ENCODE measurements around the gene IFITM5. TPM values are rescaled to one million over a fixed set of nuclear protein-coding genes. Genes with fewer than 3 reads are reported as not detected.

The IFITM5 gene
- total and polyA plus RNA-seq, 4 donors = not detected

- Histone ChIP-seq H3K4me3 (no peak overlapping the region), H3K9me3 (ENCODE audit: control insufficient read depth in 4 of 4, insufficient read depth in 3 of 4, low read length in 3 of 4) (no peaks in the 10 kb centered on the region), H3K9ac (ENCODE audit: insufficient read depth in 1 of 2, low read length in 2 of 2) (no peak overlapping the region), H3K36me3 (ENCODE audit: control insufficient read depth in 4 of 4, insufficient read depth in 4 of 4, low read length in 4 of 4) (no peaks in the 10 kb centered on the region), H3K27ac (ENCODE audit: low read depth in 1 of 2, low read length in 1 of 2) (no peak overlapping the region), H3K4me1 (ENCODE audit: control insufficient read depth in 5 of 5, insufficient read depth in 5 of 5, low read length in 5 of 5) (peaks cover 0 to 18% (median 0%) of the 10 kb centered on the region in 5 donors), H3K27me3 (ENCODE audit: control insufficient read depth in 3 of 3, insufficient read depth in 3 of 3, low read length in 2 of 3) (peaks cover 0 to 59% (median 39%) of the 10 kb centered on the region in 3 donors)
- ATAC-seq (ENCODE audit: insufficient read depth, low FRiP score) = no peak
- WGBS, 2 donors = 83% methylated on average over 21 to 23 of the region's 23 CpGs
- no peak for TF ChIP-seq CTCF (IDR thresholded peaks at IDR 0.05; ENCODE audit: control extremely low read depth, extremely low read depth)
- DNase-seq = no peak
Observed at GRCh38 chr11:283405-284104, 15.8 kb downstream of the IFITM5 start.

GRCh38 chr11:282630-283360 is 16.5 kb downstream of the IFITM5 start:
- 61 to 70% methylated on average over 10 to 12 of the region's 13 CpGs for WGBS, 2 donors
- H3K27me3 ChIP-seq (ENCODE audit: control insufficient read depth in 3 of 3, insufficient read depth in 3 of 3, low read length in 2 of 3) = peaks cover 0 to 61% (median 39%) of the 10 kb centered on the region in 3 donors
- H3K4me3 ChIP-seq = no peak overlapping the region

DNA sequence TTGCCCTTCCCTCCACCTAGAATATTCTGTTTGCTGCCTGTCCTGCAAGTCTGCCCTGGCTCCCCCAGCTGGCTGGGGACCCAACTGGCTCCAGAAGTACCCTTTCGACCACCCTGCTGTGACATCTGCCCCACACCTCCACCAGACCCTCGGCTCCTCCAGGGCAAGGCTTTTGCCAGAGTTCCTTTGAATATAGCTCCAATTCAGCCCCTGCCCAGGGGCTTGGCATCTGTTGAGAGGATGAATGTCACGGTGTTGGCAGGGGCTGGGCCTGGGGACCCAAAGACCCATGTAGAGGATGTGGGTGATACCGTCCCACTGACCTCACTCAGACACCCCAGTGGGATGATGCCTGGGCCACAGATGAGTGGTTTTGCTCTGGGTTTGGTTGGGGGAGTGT is 17.2 kb downstream of the IFITM5 start:
- DNase-seq (no peak), ATAC-seq (ENCODE audit: insufficient read depth, low FRiP score) (no peak)
- H3K36me3 ChIP-seq (ENCODE audit: control insufficient read depth in 4 of 4, insufficient read depth in 4 of 4, low read length in 4 of 4) = no peaks in the 10 kb centered on the region
- no peak overlapping the region for H3K27ac ChIP-seq (ENCODE audit: low read depth in 1 of 2, low read length in 1 of 2)
- peaks cover 0 to 15% (median 0%) of the 10 kb centered on the region in 5 donors for H3K4me1 ChIP-seq (ENCODE audit: control insufficient read depth in 5 of 5, insufficient read depth in 5 of 5, low read length in 5 of 5)
- H3K9ac ChIP-seq (ENCODE audit: insufficient read depth in 1 of 2, low read length in 2 of 2) = no peak overlapping the region
- H3K27me3 ChIP-seq (ENCODE audit: control insufficient read depth in 3 of 3, insufficient read depth in 3 of 3, low read length in 2 of 3) = peaks cover 0 to 62% (median 37%) of the 10 kb centered on the region in 3 donors
- TF ChIP-seq CTCF (IDR thresholded peaks at IDR 0.05; ENCODE audit: control extremely low read depth, extremely low read depth) = no peak
- no peak overlapping the region for H3K4me3 ChIP-seq
- H3K9me3 ChIP-seq (ENCODE audit: control insufficient read depth in 4 of 4, insufficient read depth in 3 of 4, low read length in 3 of 4) = no peaks in the 10 kb centered on the region
- WGBS, 2 donors = 67 to 69% methylated on average over 4 of the region's 4 CpGs

More at GRCh38 chr11:282630-283360, 16.5 kb downstream of the IFITM5 start:
- ATAC-seq (ENCODE audit: insufficient read depth, low FRiP score) = no peak
- H3K27ac ChIP-seq (ENCODE audit: low read depth in 1 of 2, low read length in 1 of 2) = no peak overlapping the region
- TF ChIP-seq CTCF (IDR thresholded peaks at IDR 0.05; ENCODE audit: control extremely low read depth, extremely low read depth) = no peak
- peaks cover 0 to 15% (median 0%) of the 10 kb centered on the region in 5 donors for H3K4me1 ChIP-seq (ENCODE audit: control insufficient read depth in 5 of 5, insufficient read depth in 5 of 5, low read length in 5 of 5)
- no peak for DNase-seq
- no peaks in the 10 kb centered on the region for H3K36me3 ChIP-seq (ENCODE audit: control insufficient read depth in 4 of 4, insufficient read depth in 4 of 4, low read length in 4 of 4)
- no peak overlapping the region for H3K9ac ChIP-seq (ENCODE audit: insufficient read depth in 1 of 2, low read length in 2 of 2)
- H3K9me3 ChIP-seq (ENCODE audit: control insufficient read depth in 4 of 4, insufficient read depth in 3 of 4, low read length in 3 of 4) = no peaks in the 10 kb centered on the region

Measured in lung (tissue), 12 donors.